NOMO-1 treated with dmso at 0.1 percent for 144 hours (cell line): ENCODE data around the gene PLEKHH2.

Source experiments
- DNase-seq: peaks from one replicate; lab custom pipeline; 2025; ENCODE audit not compliant: unreplicated experiment; lab: John Stamatoyannopoulos, UW

PLEKHH2 gene

DNA sequence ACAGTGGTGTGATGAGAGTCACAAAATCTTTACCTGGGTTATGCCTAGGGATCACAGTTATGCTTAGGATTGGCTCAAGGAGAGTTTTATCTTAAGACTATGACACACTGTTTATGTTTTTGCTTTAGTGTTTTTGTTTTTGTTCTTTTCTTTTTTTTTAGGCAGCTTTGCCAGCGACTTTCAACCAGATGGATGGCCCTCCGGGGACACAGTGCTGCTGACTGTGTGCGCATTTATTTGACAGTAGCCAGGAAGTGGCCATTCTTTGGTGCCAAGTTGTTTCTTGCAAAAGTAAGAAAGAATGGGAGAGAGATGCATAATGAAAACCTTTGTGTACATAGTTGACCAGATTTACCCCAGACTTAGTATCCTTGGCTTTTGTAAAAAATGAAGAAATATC, 121.7 kb downstream of the PLEKHH2 start:
- DNase-seq, result no peak

DNA sequence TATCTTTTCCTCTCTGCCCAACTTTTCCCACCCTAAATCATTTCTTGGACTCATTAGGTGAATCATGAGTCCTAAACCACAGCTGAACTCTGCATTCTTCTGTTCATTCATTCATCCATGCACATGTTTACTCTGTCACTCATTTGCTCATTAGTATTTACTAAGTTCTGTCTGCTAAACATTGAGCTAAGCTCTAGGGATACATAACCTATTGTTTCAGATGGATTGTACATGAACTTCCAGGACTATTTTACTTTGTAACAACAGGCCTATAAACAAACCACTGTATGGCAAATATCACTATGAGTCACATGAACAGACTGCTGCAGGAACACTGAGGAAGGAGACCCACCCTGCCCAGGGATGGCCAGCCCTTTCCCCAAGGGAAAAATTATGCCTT, 122.1 kb downstream of the PLEKHH2 start:
- no peak for DNase-seq

DNA sequence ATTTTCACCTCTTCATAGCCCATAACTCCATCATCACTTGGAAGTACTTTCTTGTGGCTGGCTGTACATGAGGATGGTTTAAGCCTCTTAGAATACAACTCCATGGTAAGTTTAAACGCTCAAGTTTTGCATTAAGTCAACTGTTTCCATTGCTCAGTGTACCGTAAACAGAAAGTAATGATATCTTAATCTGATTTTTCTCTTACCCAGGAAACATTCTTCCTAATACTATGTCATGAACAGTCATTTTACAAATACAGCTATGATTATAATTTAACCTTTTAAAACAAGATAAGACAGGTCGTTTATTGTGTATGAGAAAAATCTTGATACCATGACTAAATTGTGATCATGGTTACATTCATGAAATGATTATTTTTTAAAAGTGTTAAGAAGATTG, 125.2 kb downstream of the PLEKHH2 start:
- no peak for DNase-seq

DNA sequence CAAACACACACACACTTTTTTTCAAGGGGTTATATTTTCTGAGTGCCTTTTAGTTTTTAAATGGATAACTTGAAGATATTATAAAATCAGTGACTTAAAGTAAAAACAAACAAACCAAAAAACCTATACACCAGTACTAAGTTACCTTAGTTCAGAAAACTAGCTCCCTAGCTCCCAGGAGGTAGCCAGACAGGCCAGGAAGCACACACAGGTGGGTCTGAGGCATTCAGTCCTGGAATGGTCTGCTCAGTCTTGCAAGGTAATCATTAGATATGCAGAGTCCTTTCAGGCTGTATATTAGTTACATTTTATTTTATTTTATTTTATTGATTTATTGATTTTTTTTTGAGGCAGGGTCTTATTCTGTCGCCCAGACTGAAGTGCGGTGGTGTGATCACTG, 126.0 kb downstream of the PLEKHH2 start:
- DNase-seq, result no peak

DNA sequence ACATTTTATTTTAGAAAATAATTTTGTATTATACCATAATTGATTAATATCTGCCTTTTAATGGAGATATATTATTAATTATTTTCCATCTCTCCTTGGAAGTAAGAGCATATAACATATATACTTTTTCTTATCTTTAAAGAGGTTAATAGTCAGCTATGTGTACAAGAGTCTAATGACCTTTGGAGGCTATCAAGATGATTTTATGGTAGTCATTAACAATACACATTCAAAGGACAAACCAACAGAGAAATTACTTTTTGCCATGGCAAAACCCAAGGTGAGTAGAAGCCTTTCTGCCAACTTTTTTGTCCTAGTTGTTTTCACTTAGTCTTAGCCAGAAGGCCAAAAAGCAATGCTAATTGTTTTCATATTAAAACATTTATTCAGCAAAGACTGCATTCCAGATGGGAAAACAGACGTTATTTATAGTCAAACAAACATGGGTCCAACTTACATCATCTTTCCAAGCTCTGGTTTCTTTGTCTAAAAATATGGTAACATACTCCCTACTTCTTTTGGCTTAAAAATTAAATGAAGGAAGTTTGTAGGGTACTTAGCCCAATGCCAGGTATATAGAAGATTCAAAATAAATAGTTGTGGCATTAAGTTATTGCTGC, 127.1 kb downstream of the PLEKHH2 start:
- no peak for DNase-seq

DNA sequence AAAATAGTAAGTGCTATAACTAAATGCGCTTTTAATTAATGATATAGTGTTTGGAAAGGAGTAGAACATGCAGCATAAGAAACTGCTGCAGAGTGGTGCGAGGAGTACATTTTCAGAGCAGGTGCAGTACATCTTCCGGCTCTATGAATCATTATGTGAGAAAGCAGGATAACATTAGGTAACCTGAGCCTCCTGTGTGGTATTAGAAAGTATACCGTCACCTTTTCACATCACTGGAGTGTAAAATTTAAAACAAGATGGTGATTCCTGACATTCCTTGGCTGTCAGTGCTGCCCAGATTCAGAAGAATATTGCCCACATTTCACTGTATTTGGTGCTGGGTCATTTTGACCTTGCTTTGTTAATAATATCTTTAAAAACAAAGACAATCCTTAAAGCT, 128.9 kb downstream of the PLEKHH2 start:
- no peak for DNase-seq

DNA sequence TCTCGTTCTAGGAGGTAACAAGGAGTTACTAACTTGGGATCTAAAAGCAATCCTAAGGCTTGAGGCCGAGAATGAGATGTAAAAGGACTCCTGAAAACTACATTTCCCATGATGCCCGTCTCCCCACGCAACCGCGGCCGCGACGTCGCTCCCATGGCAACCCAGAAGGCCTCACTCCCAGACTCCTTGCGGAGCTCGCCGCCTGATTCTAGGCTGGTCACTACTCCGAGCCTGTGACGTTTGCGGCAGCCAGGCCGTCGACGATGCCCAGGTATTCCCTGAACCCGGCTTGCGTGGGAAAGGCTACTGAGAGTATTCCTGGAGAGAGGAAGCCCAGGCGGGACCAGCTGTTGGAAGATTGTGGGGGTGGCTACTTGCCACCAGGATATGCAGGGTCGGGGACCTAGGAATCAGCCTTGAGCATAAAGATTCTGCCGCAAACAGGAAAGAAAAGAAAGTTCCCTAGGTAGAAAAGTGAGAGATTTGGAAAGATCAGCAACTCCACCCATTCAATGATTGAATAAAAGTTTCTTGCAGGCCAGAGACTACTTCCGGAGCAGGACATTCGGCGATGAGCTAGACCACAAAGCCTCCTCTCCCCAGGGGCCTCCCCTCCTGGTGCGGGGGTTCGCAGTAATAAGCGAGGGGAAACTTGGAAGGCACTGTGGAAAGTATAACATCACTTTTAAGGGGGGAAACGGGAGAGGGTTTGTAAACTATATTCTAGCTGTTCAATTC, 137.0 kb downstream of the PLEKHH2 start, which contains the start of gene DYNC2LI1:
DYNC2LI1 (plus strand) TSS at position 164 of the 738 bp plus-strand sequence; CDS start at position 264, 100 bp downstream.
- DNase-seq, result peak; percentile 69

DNA sequence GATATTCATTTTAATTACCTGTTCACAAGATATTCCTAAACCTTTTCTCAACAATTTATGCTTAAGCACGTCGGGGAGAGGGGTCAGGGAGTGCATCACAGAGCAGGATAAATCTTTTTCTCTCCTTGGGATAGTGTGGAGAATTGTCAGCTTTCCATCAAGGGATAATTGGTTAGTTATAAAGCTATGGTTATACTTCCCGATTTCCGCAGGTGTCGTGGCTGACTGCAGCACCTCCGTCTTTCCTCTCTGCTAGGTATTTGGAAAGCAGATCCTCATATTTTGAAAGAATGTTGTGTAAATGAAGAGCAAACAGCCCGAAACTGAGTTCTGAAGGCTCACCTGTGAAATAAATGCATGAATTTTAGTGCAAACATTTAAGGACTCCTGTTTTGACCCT, 137.6 kb downstream of the PLEKHH2 start:
- no peak for DNase-seq

DNA sequence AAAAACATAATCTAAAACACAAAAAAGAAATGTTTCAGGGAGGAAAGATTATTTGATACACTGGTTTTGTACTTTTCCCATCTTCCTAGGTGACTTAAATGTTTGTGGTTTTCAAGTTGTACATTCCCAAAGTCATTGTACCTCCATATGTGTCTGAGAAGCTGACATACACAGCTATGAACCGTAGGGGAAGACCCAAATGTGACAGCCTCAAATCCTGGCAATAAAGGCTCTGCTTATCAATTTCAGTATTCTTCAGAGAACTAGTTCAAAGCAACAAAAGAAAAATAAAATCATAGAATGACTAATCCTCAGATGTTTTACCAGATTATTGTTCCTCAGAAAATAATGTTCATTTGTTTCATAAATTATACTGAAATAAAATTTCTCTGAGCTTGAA, 139.3 kb downstream of the PLEKHH2 start:
- DNase-seq, result no peak

DNA sequence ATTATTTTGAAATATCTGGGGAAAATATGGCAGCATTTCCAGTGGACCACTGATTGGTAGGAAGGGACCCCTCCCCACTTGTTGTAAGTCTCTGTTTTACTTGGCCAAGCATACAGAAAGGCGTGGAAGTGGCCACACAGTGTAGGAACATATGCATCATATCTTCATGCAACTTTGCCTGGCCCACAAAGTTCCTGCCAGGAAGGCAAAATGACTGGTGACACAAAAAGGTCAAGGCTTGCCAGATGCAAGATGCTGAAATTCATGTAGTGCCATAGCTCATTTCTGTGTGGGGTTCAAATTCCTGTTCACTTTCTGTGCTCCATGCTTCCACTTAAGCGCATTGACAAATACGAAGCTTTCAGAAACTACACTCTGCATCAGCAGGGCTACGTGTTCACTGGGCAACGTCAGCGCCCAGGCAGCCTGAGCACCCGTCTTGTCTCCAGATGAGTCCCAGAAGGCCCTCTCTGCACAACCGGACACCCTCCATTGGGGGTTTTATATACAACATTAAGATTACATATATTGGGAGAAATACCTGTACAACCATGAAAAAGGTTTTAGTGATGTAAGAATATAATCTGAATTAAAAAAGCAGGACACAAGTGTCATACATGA, 140.4 kb downstream of the PLEKHH2 start:
- no peak for DNase-seq

DNA sequence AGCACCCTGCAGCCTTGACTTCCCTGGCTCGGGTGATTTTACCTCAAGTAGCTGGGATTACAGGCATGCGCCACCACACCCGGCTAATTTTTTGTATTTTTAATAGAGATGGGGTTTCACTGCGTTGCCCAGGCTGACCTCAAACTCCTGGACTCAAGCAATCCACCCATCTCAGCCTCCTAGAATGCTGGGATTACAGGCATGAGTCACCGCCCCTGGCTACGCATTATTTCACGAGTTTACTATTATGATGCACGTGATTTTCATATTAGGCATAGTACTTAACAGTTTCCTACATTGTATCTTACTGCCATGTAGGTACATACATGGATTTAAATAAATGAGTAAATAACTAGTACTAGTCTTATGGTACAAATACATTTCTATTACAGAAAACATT, 141.2 kb downstream of the PLEKHH2 start:
- no peak for DNase-seq

DNA sequence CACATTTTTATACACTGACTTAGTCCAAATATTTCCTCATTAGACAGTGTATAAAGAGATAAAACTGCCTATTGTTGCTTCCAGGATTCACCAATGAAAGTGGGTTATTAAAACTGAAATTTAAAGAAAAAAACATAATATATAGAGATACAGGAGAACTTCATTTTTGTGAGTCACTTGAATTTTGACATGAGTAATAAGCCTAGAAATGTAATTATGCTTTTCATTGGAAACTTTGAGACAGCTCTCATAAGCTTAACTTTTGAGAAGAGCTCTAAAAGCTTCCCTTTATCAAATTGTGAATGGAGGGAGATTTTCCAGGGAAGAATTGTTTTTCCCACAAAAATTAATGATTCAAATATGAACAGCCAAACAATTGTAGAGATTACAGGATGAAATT, 150.8 kb downstream of the PLEKHH2 start:
- no peak for DNase-seq

DNA sequence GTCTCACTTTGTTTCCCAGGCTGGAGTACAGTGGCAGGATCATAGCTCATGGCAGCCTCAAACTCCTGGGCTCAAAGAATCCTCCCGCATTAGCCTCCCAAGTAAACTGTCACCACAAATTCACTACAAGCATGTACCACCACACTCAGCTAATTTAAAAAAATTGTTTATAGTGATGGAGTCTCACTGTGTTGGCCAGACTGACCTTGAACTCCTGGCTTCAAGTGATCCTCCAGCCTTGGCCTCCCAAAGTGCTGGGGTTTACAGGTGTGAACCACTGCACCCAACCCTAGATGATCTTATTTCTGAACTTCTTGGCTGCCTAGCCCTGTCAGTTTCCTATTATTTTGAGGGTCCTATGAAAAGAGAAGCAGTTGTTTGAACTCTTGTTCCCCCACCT, 151.6 kb downstream of the PLEKHH2 start:
- DNase-seq, result no peak

DNA sequence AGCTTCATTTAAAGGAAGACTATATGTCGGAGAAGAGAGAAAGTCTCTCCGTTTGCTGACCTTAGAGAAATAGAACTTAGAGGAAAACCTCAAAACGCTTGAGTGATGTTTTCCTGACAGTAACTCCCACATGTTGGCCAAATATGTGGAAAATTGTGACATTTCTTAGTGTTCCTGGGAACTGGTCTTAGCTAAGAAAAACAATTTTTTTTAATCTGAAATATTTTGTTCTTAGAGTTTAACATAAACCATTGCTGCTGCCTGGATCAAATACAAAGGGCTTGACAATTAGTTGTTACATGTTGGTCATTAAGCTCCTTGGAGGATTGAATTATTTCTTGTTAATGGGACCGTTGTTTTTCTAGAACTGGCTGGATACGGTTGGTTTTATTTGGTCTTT, 153.1 kb downstream of the PLEKHH2 start:
- no peak for DNase-seq

DNA sequence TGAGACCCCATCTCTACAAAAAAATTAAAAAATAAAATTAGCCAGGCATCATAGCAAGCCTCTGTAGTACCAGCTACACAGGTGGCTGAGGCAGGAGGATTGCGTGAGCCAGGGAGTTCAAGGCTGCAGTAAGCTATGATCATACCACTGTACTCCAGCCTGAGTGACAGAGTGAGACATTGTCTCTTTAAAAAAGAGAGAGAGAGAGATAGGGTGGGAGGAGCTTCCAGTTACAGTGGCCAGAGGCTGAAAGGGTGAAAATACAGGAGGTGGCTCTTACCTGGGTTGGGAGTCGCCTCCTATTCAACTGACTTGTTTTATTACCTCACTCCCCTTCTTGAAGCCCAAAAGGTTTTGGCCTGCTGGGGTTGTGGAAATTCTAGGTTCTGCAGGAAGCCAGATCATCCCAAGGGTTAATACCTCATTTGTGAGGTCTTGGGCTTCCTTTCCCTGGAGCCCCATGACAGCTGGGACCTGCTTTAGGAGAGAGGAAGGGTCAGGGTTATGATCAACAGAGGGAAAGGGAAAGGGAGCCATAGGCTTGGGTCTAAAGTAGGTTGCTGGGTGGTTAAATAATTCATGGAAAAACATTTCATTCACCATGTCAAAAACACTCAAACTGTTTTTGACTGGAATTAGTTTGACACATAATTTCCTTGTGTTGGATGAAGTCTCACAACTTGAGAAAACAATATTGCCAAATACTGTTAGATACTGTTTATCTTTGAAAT, 154.1 kb downstream of the PLEKHH2 start:
- no peak for DNase-seq

DNA sequence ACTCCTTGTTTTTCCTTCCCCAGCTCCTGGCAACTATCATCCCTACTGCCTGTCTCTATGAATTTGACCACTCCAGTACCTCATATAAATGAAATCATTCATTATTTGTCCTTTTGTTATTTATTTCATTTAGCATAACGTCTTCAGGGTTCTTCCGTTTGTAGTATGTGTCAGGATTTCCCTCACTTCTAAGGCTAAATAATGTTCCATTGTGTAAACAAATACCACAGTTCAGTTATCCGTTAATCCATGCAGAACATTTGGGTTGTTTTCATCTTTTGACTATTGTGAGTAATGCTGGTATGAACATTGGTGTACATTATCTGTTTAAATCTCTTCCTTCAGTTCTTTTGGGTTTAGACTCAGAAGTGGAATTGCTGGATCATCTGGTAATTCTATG, 155.6 kb downstream of the PLEKHH2 start:
- DNase-seq, result no peak

DNA sequence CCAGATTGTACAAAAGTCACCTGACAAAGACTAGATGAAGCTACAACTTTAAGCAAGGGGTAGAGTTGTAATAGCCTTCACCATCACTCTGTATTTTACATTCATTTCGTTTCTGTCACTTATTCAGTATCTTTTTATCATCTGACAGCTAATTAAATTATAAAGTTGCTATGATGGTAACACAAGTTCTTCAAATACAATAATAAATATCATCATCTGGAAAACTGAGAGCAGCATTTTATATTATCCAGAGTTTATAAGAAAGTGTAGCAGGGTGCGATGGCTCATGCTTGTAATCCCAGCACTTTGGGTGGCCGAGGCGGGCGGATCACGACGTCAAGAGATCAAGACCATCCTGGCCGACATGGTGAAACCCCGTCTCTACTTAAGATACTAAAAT, 157.9 kb downstream of the PLEKHH2 start:
- no peak for DNase-seq

DNA sequence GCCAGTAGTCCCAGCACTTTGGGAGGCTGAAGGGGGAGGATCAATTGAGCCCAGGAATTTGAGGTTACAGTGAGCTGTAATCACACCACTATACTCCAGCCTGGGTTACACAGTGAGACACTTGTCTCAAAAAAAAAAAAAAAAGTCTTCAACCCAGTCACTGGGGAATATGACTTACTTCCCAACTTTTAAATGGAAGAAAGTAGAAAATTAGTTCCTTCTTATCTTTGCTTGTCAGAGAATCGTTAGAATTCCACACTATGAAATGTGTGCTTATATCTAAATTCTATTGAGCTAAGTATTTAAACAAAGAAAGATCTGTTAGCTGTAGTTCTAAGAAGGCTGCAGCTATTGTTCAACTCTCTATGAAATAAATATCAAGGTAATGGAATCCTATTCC, 159.1 kb downstream of the PLEKHH2 start:
- DNase-seq, result no peak

DNA sequence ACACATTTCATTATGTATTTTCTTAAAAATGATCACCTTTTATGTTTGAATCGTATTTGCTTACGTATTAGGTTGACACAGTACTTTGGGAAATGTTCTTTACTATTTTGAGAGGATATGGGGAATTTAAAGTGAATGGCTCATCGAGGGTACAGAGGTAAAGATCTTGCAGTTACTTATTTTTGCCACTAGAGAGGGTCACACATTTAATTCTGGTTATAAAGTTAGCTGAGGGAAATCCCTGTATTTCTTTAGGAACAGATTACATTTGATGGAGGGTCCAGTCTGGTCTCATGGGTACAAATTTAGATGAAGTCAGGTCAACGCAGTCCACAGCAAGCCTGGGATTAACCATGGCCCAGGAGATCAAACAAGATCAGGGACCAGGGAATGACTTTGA, 161.2 kb downstream of the PLEKHH2 start:
- no peak for DNase-seq

DNA sequence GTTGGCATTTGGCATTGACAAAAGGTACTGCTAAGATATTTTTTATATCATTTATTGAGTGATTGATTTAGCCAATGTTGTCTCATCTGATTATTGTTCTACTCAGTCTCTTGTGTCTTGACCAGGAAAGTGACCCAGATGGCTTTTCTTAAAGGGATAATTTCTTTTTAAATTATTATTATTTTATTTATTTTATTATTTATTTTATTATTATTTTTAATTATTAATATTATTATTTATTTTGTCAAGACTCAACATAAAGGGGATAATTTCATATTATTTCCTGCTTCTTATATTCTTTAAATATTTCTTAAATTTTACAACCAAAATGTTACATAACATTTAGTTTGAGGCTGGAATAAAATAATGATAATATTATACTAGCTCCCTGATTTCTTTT, 163.8 kb downstream of the PLEKHH2 start:
- no peak for DNase-seq

DNA sequence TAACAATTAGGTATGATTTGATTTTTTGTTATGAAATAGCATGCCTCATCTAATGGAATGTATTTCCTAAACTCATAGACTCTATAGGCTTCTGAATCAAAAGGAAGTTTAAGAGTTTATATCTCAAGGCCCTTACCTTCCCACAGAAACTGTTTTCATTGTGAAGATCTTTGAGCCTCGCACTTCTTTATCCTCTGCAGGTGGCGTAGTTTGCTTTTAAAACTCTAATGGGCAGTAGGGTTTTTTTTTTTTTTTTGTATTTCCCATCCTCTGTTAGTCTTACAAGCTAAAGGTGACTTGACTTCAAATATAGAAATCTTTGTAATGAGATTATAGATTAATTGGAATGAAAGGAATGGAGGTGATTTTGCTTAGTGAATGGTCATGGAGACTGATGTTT, 165.1 kb downstream of the PLEKHH2 start:
- no peak for DNase-seq

DNA sequence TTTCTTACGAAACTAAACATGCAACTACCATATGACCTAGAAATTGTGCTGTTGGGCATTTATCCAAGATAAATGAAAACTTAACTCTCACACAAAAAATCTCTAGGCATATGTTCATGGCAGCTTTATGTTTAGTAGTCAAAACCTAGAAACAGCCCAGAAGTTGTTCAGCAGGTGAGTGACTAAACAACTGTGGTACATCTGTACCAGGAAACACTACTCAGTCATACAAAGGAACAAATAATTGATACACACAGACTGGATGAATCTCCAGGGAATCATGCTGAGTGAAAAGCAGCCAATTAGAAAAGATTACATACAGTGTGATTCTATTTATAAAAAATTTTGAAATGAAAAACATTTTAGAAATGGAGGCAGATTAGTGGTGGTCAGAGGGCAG, 166.1 kb downstream of the PLEKHH2 start:
- DNase-seq, result no peak
